Heart right ventricle (tissue), 16 donors: Measurements from ENCODE around the gene UXS1. TPM values are rescaled to one million over a fixed set of nuclear protein-coding genes. Genes with fewer than 3 reads are reported as not detected.
A peak's percentile ranks its signal among the peaks of the same experiment; 100 is the strongest.
"Not testable (repeated sequence)": the region's sequence is repeated elsewhere in the genome, so short reads cannot be mapped to it uniquely, and the experiment has no call there.

Experiments used
- ATAC-seq, 8 donors: fragments of 200-7000 bp; cut with Tn5 transposase; one replicate each; pipeline ENCODE4 v1.9.1; 2020; ENCODE audit warnings: mild to moderate bottlenecking in 8 of 8, moderate library complexity in 8 of 8, moderate number of reproducible peaks in 1 of 8
- DNase-seq, 2 donors: peaks; one replicate each; pipeline ENCODE4 v3.0.0-alpha.2; 2020
- H3K27ac ChIP-seq, 10 donors: fragments of 200-600 bp; sonication (generic) in 2 of 10; one replicate each; pipeline versions ENCODE4 v1.5.0 to v1.8.0; 2020 to 2022; ENCODE audit warnings: mild to moderate bottlenecking in 3 of 10
- H3K27me3 ChIP-seq, 7 donors: fragments of 200-600 bp; one replicate each; pipeline ENCODE4 v1.8.0; 2021 to 2022; ENCODE audit warnings: mild to moderate bottlenecking in 2 of 7
- H3K36me3 ChIP-seq, 9 donors: fragments of 200-600 bp; sonication (generic) in 1 of 9; one replicate each; pipeline versions ENCODE4 v1.5.0 to v1.8.0; 2020 to 2022; ENCODE audit warnings: mild to moderate bottlenecking in 2 of 9
- H3K4me1 ChIP-seq, 9 donors: fragments of 200-600 bp; sonication (generic) in 1 of 9; one replicate each; pipeline versions ENCODE4 v1.5.0 to v1.8.0; 2020 to 2022; ENCODE audit warnings: mild to moderate bottlenecking in 4 of 9
- H3K4me3 ChIP-seq, 10 donors: fragments of 200-600 bp; sonication (generic) in 2 of 10; one replicate each; pipeline versions ENCODE4 v1.5.0 to v1.8.0; 2020 to 2022; ENCODE audit warnings: mild to moderate bottlenecking in 7 of 10, moderate library complexity in 2 of 10
- H3K9me3 ChIP-seq, 11 donors: fragments of 200-600 bp in 10 of 11; sonication (generic) in 2 of 11; one replicate each; pipeline versions ENCODE4 v1.5.0 to v1.8.0; 2013 to 2022; ENCODE audit warnings: mild to moderate bottlenecking in 2 of 11, control low read depth in 1 of 11, moderate library complexity in 1 of 11
- WGBS, 2 donors: extraction: QIAGEN DNeasy Blood & Tissue Kit; methylation state at CpG; one replicate each; pipeline ENCODE4 v1.1.7; 2013; ENCODE audit warnings: inconsistent platforms in 1 of 2; 5-methylcytosine and 5-hydroxymethylcytosine counted together
- intact Hi-C, 10 donors: fragments of 100-400 bp; cut with DNase I; formaldehyde crosslinking; loops; one replicate each; pipeline versions ENCODE4 v1.11.1 to v1.14.2; 2022
- polyA plus RNA-seq, 2 donors: library from polyadenylated mRNA; stranded (reverse); fragments of 200-250 nt; gene quantifications; one replicate each; pipeline ENCODE4 v1.2.3, GENCODE V29; 2013
- total RNA-seq, 10 donors: library from RNA; stranded (reverse); fragmentation: NEBNext Ultra II Directional in 3 of 10; extraction: Animal tissue kit (Norgen Biotek cat#: 25700) in 3 of 10; gene quantifications; one replicate each; pipeline versions ENCODE4 v1.2.1 to v1.2.4, GENCODE V29; 2021 to 2023
- TF ChIP-seq, protein P1 (sequence below), 9 donors: fragments of 200-600 bp; sonication (generic) in 2 of 9; IDR thresholded peaks; one replicate each; pipeline versions ENCODE4 v1.5.0 to v1.8.0; 2021 to 2022; ENCODE audit warnings: antibody characterized with exemption in 9 of 9, mild to moderate bottlenecking in 5 of 9, moderate library complexity in 1 of 9
- donor health status: Arrhythmogenic right ventricular cardiomyopathy.
- donor health status: ischemic (EF 13 %, LVEDD 7.1; RV severe dilation, severe dysfunction).
- donor health status: healthy with polysubstance abuse.
- donor health status: DM: no; HTN: yes; CAD: no.
- donor health status: DM: no; HTN: no; CAD: no.
- donor health status: ischemic (EF 25% LVEDD 6.9; RV normal size, moderate dysfunction).
- donor health status: ischemic (EF 25% LVEDD 5.7; RV mildly dilated, moderate dysfunction).
- donor health status: healthy.
- donor health status: DM: yes; HTN: yes; CAD: no.
- donor health status: Ischemic cardiomyopathy.
- donor health status: ischemic (EF 35%, LVEDD 5.7; RV mildly dilated, moderate dysfunction).
- donor health status: nonischemic (EF 11% LVEDD 7.7; RV severe dilation, severe dysfunction).
- donor health status: DM: yes; HTN: yes; CAD: no.
- donor health status: PGD.
- donor health status: ischemic (EF 29% LVEDD 5.4; RV normal size, mild dysfunction).
- donor health status: nonischemic (EF 23%, LVEDD 6.1; RV moderate dilation, normal function).

Gene UXS1
- total and polyA plus RNA-seq, 12 donors: 7.1 to 35.0 (median 25.1) TPM

DNA sequence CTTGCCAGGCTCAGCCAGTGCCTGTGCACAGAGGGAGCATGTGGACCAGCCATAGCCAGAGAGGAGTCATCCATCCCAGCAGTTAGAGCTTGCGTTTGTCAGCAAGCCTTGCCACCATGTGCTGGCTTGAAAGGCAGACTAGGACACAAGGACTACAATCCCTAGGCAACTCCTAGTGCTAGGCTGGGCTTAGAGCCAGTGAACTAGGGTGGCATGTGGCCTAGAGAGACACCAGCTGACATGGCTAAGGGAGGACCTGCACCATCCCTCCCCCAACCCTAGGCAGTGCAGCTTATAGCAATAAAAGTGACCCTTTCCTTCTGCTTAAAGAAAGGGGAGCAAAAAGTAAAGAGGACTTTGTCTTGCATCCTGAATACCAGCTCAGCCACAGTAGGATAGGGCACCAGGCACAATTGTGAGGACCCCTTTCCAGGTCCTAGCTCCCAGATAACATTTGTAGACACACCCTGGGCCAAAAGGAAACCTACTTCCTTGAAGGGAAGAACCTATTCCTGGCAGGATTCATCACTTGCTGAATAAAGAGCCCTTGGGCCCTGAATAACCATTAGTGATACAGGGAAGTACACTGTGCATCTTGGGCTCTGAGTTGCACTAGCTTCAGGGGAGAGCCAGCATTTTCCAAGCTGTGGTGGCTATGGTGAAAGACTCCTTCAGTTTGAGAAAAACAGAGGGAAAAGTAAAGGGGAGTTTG, 38.7 kb upstream of the UXS1 start:
- ATAC-seq: peak; percentile 90 to 99 (median 96)
- no peak overlapping the region for H3K27ac ChIP-seq
- no peaks in the 10 kb centered on the region for H3K27me3 ChIP-seq
- DNase-seq: peak; percentile 30 to 70
- H3K36me3 ChIP-seq: no peaks in the 10 kb centered on the region
- H3K4me1 ChIP-seq: peaks cover 0 to 2% (median 0%) of the 10 kb centered on the region in 9 donors
- no peak overlapping the region for H3K4me3 ChIP-seq
- 64 to 71% methylated on average over 1 of the region's 1 CpG for WGBS, 2 donors
- intact Hi-C loops: no loop called here
- TF ChIP-seq, protein P1, sequence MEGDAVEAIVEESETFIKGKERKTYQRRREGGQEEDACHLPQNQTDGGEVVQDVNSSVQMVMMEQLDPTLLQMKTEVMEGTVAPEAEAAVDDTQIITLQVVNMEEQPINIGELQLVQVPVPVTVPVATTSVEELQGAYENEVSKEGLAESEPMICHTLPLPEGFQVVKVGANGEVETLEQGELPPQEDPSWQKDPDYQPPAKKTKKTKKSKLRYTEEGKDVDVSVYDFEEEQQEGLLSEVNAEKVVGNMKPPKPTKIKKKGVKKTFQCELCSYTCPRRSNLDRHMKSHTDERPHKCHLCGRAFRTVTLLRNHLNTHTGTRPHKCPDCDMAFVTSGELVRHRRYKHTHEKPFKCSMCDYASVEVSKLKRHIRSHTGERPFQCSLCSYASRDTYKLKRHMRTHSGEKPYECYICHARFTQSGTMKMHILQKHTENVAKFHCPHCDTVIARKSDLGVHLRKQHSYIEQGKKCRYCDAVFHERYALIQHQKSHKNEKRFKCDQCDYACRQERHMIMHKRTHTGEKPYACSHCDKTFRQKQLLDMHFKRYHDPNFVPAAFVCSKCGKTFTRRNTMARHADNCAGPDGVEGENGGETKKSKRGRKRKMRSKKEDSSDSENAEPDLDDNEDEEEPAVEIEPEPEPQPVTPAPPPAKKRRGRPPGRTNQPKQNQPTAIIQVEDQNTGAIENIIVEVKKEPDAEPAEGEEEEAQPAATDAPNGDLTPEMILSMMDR (IDR thresholded peaks at IDR 0.05): no peak
- peaks cover 0 to 35% (median 5%) of the 10 kb centered on the region in 11 donors for H3K9me3 ChIP-seq

GRCh38 chr2:106223347-106223746, 29.2 kb upstream of the UXS1 start:
- H3K4me1 ChIP-seq: no peaks in the 10 kb centered on the region
- TF ChIP-seq, protein P1 (IDR thresholded peaks at IDR 0.05): no peak
- intact Hi-C loops: no loop called here
- peaks cover 0 to 10% (median 0%) of the 10 kb centered on the region in 11 donors for H3K9me3 ChIP-seq
- no peak overlapping the region for H3K4me3 ChIP-seq
- DNase-seq: no peak
- no peak overlapping the region for H3K27ac ChIP-seq
- no peaks in the 10 kb centered on the region for H3K27me3 ChIP-seq
- no peaks in the 10 kb centered on the region for H3K36me3 ChIP-seq
- no peak for ATAC-seq
- 57 to 63% methylated on average over 5 of the region's 5 CpGs for WGBS, 2 donors

GRCh38 chr2:106222057-106222456, 28.0 kb upstream of the UXS1 start:
- intact Hi-C loops, ATAC-seq, DNase-seq, H3K27ac ChIP-seq, H3K36me3 ChIP-seq, H3K27me3 ChIP-seq, H3K4me1 ChIP-seq, H3K4me3 ChIP-seq: not testable (repeated sequence)
- WGBS, 2 donors: 97 to 98% methylated on average over 5 of the region's 5 CpGs
- H3K9me3 ChIP-seq: peaks cover 0 to 10% (median 0%) of the 10 kb centered on the region in 11 donors

DNA sequence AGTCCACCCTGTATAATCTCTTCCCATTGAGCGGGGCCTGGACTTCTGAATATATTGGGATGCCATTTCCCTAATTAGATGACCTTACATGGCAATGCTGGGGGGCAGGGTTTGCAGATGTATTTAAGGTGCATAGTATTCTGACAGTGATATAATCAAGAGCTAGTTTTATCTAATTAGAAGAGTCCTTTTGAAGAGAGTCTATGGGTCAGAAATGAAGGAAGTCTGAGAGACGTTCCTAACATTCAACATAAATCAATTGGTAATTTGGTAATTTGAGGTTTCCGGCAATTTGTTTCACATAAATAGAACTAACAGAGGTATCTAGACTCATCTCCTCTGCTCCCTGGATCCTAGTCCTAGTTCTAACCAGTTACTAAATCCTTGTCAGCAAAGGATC, 25.7 kb upstream of the UXS1 start:
- H3K36me3 ChIP-seq: no peaks in the 10 kb centered on the region
- peaks cover 0 to 6% (median 0%) of the 10 kb centered on the region in 11 donors for H3K9me3 ChIP-seq
- H3K27ac ChIP-seq: no peak overlapping the region
- ATAC-seq (no peak), DNase-seq (no peak)
- TF ChIP-seq, protein P1 (IDR thresholded peaks at IDR 0.05): no peak
- H3K4me3 ChIP-seq: no peak overlapping the region
- intact Hi-C loops: no loop called here
- 81 to 83% methylated on average over 3 of the region's 3 CpGs for WGBS, 2 donors
- H3K27me3 ChIP-seq: no peaks in the 10 kb centered on the region
- no peaks in the 10 kb centered on the region for H3K4me1 ChIP-seq

DNA sequence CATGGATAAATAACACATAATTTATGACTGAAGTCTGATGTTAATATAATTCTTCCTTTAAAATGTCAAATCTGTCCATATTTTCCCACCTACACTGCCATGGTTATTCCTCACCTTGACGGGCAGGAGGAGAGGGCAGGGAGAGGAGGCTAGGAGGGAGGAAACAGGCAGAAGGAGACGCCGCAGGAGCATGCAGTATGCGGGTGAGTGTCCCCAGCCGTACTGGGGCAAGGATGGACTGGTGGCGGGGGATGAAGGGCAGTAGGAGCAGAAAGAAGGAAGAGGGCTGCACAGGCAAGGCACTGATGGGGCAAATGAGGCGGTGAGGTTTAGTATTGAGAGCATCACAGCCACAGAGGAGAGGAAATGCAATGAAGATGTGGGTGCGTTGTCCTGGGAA, 25.1 kb upstream of the UXS1 start:
- DNase-seq, H3K9me3 ChIP-seq, H3K27me3 ChIP-seq, H3K27ac ChIP-seq, ATAC-seq, H3K4me3 ChIP-seq, intact Hi-C loops, H3K4me1 ChIP-seq, H3K36me3 ChIP-seq: not testable (repeated sequence)
- WGBS, 2 donors: 79 to 87% methylated on average over 4 to 5 of the region's 8 CpGs
